Astrocyte (in vitro differentiated cells and primary cell): ENCODE measurements around the gene SLC12A8. TPM values are rescaled to one million over a fixed set of nuclear protein-coding genes. Genes with fewer than 3 reads are reported as not detected.

Experiments used
- DNase-seq: peaks from one replicate; pipeline ENCODE4 v3.0.0-alpha.2; 2010; ENCODE audit warnings: low read depth
- FAIRE-seq: peaks from 2 replicates; lab custom pipeline; 2011; peaks lifted over from hg19 to GRCh38; lab: Jason Lieb, UNC
- H2AFZ ChIP-seq: 2 replicates; pipeline ENCODE4 v1.6.0; 2012; ENCODE audit warnings: low read depth, low read length, inconsistent platforms
- H3K27ac ChIP-seq: 2 replicates; pipeline ENCODE4 v1.5.1; 2011; ENCODE audit warnings: low read depth, low read length, inconsistent platforms
- H3K27me3 ChIP-seq: 2 replicates; pipeline ENCODE4 v1.6.0; 2011; ENCODE audit warnings: low read length, inconsistent platforms; ENCODE audit not compliant: insufficient read depth
- H3K36me3 ChIP-seq: 2 replicates; pipeline ENCODE4 v1.5.1; 2011; ENCODE audit warnings: low read length, inconsistent platforms; ENCODE audit not compliant: insufficient read depth
- H3K4me1 ChIP-seq: 2 replicates; pipeline ENCODE4 v1.5.1; 2011; ENCODE audit warnings: low read length, inconsistent platforms; ENCODE audit not compliant: insufficient read depth
- H3K4me2 ChIP-seq: 2 replicates; pipeline ENCODE4 v1.6.0; 2012; ENCODE audit warnings: low read length, inconsistent platforms
- H3K4me3 ChIP-seq: 2 replicates; pipeline ENCODE4 v1.5.1; 2011; ENCODE audit warnings: low read depth, mild to moderate bottlenecking, low read length, inconsistent platforms; ENCODE audit not compliant: insufficient read depth
- H3K79me2 ChIP-seq: 2 replicates; pipeline ENCODE4 v1.6.0; 2012; ENCODE audit warnings: mild to moderate bottlenecking, low read length, inconsistent platforms; ENCODE audit not compliant: insufficient read depth
- H3K9ac ChIP-seq: 2 replicates; pipeline ENCODE4 v1.6.0; 2012; ENCODE audit warnings: mild to moderate bottlenecking, low read length, inconsistent platforms
- H3K9me3 ChIP-seq: 2 replicates; pipeline ENCODE4 v1.5.1; 2012; ENCODE audit warnings: low read depth, mild to moderate bottlenecking, low read length, inconsistent platforms; ENCODE audit not compliant: insufficient read depth
- H4K20me1 ChIP-seq: 2 replicates; pipeline ENCODE4 v1.6.0; 2012; ENCODE audit warnings: low read length, inconsistent platforms; ENCODE audit not compliant: insufficient read depth
- H3K27ac Mint-ChIP-seq: one replicate; pipeline ENCODE4 v1.8.0; 2021; ENCODE audit warnings: mild to moderate bottlenecking, mixed read lengths; ENCODE audit not compliant: unreplicated experiment
- H3K27me3 Mint-ChIP-seq: one replicate; pipeline ENCODE4 v1.8.0; 2021; ENCODE audit warnings: low read depth, mixed read lengths; ENCODE audit not compliant: unreplicated experiment
- H3K36me3 Mint-ChIP-seq: one replicate; pipeline ENCODE4 v1.8.0; 2021; ENCODE audit warnings: low read depth, mixed read lengths; ENCODE audit not compliant: unreplicated experiment
- H3K4me1 Mint-ChIP-seq: one replicate; pipeline ENCODE4 v1.8.0; 2021; ENCODE audit warnings: low read depth, mixed read lengths; ENCODE audit not compliant: unreplicated experiment
- H3K4me3 Mint-ChIP-seq: one replicate; pipeline ENCODE4 v1.8.0; 2021; ENCODE audit warnings: mild to moderate bottlenecking, moderate library complexity, mixed read lengths; ENCODE audit not compliant: unreplicated experiment
- H3K9me3 Mint-ChIP-seq: one replicate; pipeline ENCODE4 v1.8.0; 2021; ENCODE audit warnings: mild to moderate bottlenecking, mixed read lengths; ENCODE audit not compliant: unreplicated experiment
- EZH2 ChIP-seq: IDR thresholded peaks from 2 replicates; pipeline ENCODE4 v1.6.1; 2012; ENCODE audit warnings: mild to moderate bottlenecking, low read length, inconsistent platforms; ENCODE audit not compliant: insufficient read depth
- total RNA-seq: library from RNA; stranded (reverse); gene quantifications from 2 replicates; pipeline ENCODE4 v1.2.1, GENCODE V29; 2021
- TF ChIP-seq, protein P1 (sequence below): IDR thresholded peaks from 2 replicates; pipeline ENCODE4 v1.5.1; 2011; ENCODE audit warnings: low read depth, mild to moderate bottlenecking, inconsistent platforms, low read length, moderate library complexity; ENCODE audit not compliant: insufficient read depth

The SLC12A8 gene
- total RNA-seq, 1 donor from 2014 or later: 4.2 TPM

DNA sequence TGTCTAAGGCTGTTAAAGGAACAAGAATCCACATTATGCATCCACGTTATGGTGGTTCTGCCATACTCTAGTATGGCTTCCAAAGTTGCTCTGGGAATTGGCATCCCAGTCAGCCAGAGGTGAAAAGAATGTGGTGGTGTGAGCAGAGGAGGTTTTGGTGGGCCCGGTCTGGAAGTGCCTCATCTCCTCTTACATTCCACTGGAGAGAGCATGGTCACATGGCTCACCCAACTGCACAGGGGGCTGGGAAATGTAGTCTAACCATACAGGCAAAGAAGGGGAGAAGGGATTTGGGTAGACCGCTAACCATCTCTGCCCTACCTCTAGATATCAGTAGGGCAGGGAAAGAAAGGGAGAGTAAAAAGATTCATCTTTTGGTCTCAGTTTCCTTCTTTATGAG is 153.6 kb downstream of the SLC12A8 start:
- no peak overlapping the region for H2AFZ ChIP-seq
- TF ChIP-seq EZH2: no peak
- TF ChIP-seq, protein P1, sequence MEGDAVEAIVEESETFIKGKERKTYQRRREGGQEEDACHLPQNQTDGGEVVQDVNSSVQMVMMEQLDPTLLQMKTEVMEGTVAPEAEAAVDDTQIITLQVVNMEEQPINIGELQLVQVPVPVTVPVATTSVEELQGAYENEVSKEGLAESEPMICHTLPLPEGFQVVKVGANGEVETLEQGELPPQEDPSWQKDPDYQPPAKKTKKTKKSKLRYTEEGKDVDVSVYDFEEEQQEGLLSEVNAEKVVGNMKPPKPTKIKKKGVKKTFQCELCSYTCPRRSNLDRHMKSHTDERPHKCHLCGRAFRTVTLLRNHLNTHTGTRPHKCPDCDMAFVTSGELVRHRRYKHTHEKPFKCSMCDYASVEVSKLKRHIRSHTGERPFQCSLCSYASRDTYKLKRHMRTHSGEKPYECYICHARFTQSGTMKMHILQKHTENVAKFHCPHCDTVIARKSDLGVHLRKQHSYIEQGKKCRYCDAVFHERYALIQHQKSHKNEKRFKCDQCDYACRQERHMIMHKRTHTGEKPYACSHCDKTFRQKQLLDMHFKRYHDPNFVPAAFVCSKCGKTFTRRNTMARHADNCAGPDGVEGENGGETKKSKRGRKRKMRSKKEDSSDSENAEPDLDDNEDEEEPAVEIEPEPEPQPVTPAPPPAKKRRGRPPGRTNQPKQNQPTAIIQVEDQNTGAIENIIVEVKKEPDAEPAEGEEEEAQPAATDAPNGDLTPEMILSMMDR: no peak
- H3K9me3 ChIP-seq: no peaks in the 10 kb centered on the region
- Mint-ChIP-seq H3K27me3 (peaks cover 3% of the 10 kb centered on the region), H3K4me1 (peaks cover 47% of the 10 kb centered on the region), H3K4me3 (peak overlapping the region; percentile 0), H3K27ac (no peak overlapping the region), H3K36me3 (no peaks in the 10 kb centered on the region), H3K9me3 (peaks cover 5% of the 10 kb centered on the region)
- H3K36me3 ChIP-seq: no peaks in the 10 kb centered on the region
- H3K27ac ChIP-seq: no peak overlapping the region
- FAIRE-seq (no peak), DNase-seq (no peak)
- no peak overlapping the region for H3K4me3 ChIP-seq
- peaks cover 43% of the 10 kb centered on the region for H3K4me1 ChIP-seq
- H3K9ac ChIP-seq: no peak overlapping the region
- no peak overlapping the region for H3K4me2 ChIP-seq
- H3K27me3 ChIP-seq: peaks cover 2% of the 10 kb centered on the region
- peaks cover 15% of the 10 kb centered on the region for H3K79me2 ChIP-seq
- H4K20me1 ChIP-seq: peaks cover 8% of the 10 kb centered on the region

DNA sequence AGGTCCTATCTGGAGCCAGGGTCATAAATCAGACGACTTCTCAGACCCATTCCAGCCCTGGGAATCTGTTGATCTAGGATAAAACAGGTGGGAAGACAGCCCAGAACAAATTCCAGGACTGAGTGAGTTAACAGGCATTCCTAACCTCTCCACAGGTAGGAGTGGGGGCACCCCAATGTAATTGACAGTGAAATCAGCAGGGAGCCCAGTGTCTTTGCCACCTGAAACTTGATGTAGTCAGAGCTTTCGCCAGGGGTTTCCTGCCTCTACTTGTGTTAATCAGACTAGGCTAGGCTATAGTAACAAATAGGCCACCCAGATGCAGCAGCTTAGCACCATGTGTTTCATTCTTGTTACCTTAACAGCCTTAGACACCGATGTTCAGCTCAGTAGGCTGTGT is 154.0 kb downstream of the SLC12A8 start:
- Histone ChIP-seq H3K36me3 (no peaks in the 10 kb centered on the region), H3K79me2 (peaks cover 19% of the 10 kb centered on the region), H2AFZ (no peak overlapping the region), H3K27me3 (peaks cover 2% of the 10 kb centered on the region), H3K4me1 (peaks cover 45% of the 10 kb centered on the region), H3K4me3 (no peak overlapping the region), H3K4me2 (no peak overlapping the region), H3K9me3 (no peaks in the 10 kb centered on the region), H4K20me1 (peaks cover 12% of the 10 kb centered on the region), H3K27ac (no peak overlapping the region), H3K9ac (no peak overlapping the region)
- Mint-ChIP-seq H3K27me3 (peaks cover 3% of the 10 kb centered on the region), H3K27ac (no peak overlapping the region), H3K9me3 (peaks cover 5% of the 10 kb centered on the region), H3K4me1 (peaks cover 49% of the 10 kb centered on the region), H3K36me3 (no peaks in the 10 kb centered on the region), H3K4me3 (no peak overlapping the region)
- DNase-seq: no peak
- TF ChIP-seq, protein P1: no peak
- no peak for TF ChIP-seq EZH2
- FAIRE-seq: no peak

DNA sequence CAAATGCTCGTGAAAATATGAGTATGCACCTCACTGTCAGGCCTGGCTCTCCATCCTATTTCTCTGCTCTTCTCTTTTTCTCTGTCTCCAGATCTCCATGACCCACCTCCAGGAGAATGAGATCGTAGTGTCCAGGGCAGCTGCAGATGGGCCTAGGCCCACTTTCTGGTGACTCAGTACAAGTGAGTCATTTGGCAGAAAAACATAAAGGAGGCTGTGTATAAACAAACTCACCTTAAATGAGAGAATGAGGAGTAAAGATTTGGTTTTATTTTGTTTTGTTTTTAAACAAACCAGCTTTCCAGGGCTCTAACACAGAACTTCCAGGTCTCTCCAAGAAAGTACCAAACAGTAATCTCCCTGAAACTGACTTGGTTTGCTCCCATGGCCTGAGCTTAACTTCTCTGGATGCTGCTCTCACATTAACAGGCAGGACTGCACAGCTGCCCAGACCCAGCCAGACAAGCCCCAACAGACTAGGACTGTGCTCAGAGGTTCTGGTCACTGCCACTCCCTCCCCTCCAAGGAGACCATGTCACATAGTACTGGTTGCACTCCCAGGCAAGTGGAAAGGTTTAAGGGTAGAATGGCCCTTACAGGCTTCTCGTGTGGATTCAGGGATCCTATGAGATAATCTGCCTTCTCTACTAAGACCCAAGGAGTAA is 155.2 kb downstream of the SLC12A8 start:
- no peak overlapping the region for H2AFZ ChIP-seq
- Mint-ChIP-seq H3K27ac (peak overlapping the region; percentile 13), H3K4me3 (peak overlapping the region; percentile 40), H3K36me3 (no peaks in the 10 kb centered on the region), H3K4me1 (peaks cover 50% of the 10 kb centered on the region), H3K27me3 (peaks cover 3% of the 10 kb centered on the region), H3K9me3 (peaks cover 5% of the 10 kb centered on the region)
- peak overlapping the region; percentile 89 for H3K4me2 ChIP-seq
- TF ChIP-seq, protein P1: no peak
- no peak for TF ChIP-seq EZH2
- no peak overlapping the region for H3K4me3 ChIP-seq
- peak overlapping the region; percentile 47 for H3K9ac ChIP-seq
- peaks cover 24% of the 10 kb centered on the region for H4K20me1 ChIP-seq
- H3K27ac ChIP-seq: peak overlapping the region; percentile 93
- peaks cover 2% of the 10 kb centered on the region for H3K27me3 ChIP-seq
- H3K79me2 ChIP-seq: peaks cover 26% of the 10 kb centered on the region
- FAIRE-seq (peak; percentile 78), DNase-seq (peak; percentile 84)
- H3K9me3 ChIP-seq: no peaks in the 10 kb centered on the region
- peaks cover 45% of the 10 kb centered on the region for H3K4me1 ChIP-seq
- H3K36me3 ChIP-seq: no peaks in the 10 kb centered on the region
